Astrocyte (in vitro differentiated cells and primary cell): ENCODE results near the gene CAV1. TPM values are rescaled to one million over a fixed set of nuclear protein-coding genes. Genes with fewer than 3 reads are reported as not detected.
A peak's percentile ranks its signal among the peaks of the same experiment; 100 is the strongest.

Source experiments
- DNase-seq: peaks from one replicate; pipeline ENCODE4 v3.0.0-alpha.2; 2010; ENCODE audit warnings: low read depth
- FAIRE-seq: peaks from 2 replicates; lab custom pipeline; 2011; peaks lifted over from hg19 to GRCh38; lab: Jason Lieb, UNC
- H2AFZ ChIP-seq: 2 replicates; pipeline ENCODE4 v1.6.0; 2012; ENCODE audit warnings: low read depth, low read length, inconsistent platforms
- H3K27ac ChIP-seq: 2 replicates; pipeline ENCODE4 v1.5.1; 2011; ENCODE audit warnings: low read depth, low read length, inconsistent platforms
- H3K27me3 ChIP-seq: 2 replicates; pipeline ENCODE4 v1.6.0; 2011; ENCODE audit warnings: low read length, inconsistent platforms; ENCODE audit not compliant: insufficient read depth
- H3K36me3 ChIP-seq: 2 replicates; pipeline ENCODE4 v1.5.1; 2011; ENCODE audit warnings: low read length, inconsistent platforms; ENCODE audit not compliant: insufficient read depth
- H3K4me1 ChIP-seq: 2 replicates; pipeline ENCODE4 v1.5.1; 2011; ENCODE audit warnings: low read length, inconsistent platforms; ENCODE audit not compliant: insufficient read depth
- H3K4me2 ChIP-seq: 2 replicates; pipeline ENCODE4 v1.6.0; 2012; ENCODE audit warnings: low read length, inconsistent platforms
- H3K4me3 ChIP-seq: 2 replicates; pipeline ENCODE4 v1.5.1; 2011; ENCODE audit warnings: low read depth, mild to moderate bottlenecking, low read length, inconsistent platforms; ENCODE audit not compliant: insufficient read depth
- H3K79me2 ChIP-seq: 2 replicates; pipeline ENCODE4 v1.6.0; 2012; ENCODE audit warnings: mild to moderate bottlenecking, low read length, inconsistent platforms; ENCODE audit not compliant: insufficient read depth
- H3K9ac ChIP-seq: 2 replicates; pipeline ENCODE4 v1.6.0; 2012; ENCODE audit warnings: mild to moderate bottlenecking, low read length, inconsistent platforms
- H3K9me3 ChIP-seq: 2 replicates; pipeline ENCODE4 v1.5.1; 2012; ENCODE audit warnings: low read depth, mild to moderate bottlenecking, low read length, inconsistent platforms; ENCODE audit not compliant: insufficient read depth
- H4K20me1 ChIP-seq: 2 replicates; pipeline ENCODE4 v1.6.0; 2012; ENCODE audit warnings: low read length, inconsistent platforms; ENCODE audit not compliant: insufficient read depth
- H3K27ac Mint-ChIP-seq: one replicate; pipeline ENCODE4 v1.8.0; 2021; ENCODE audit warnings: mild to moderate bottlenecking, mixed read lengths; ENCODE audit not compliant: unreplicated experiment
- H3K27me3 Mint-ChIP-seq: one replicate; pipeline ENCODE4 v1.8.0; 2021; ENCODE audit warnings: low read depth, mixed read lengths; ENCODE audit not compliant: unreplicated experiment
- H3K36me3 Mint-ChIP-seq: one replicate; pipeline ENCODE4 v1.8.0; 2021; ENCODE audit warnings: low read depth, mixed read lengths; ENCODE audit not compliant: unreplicated experiment
- H3K4me1 Mint-ChIP-seq: one replicate; pipeline ENCODE4 v1.8.0; 2021; ENCODE audit warnings: low read depth, mixed read lengths; ENCODE audit not compliant: unreplicated experiment
- H3K4me3 Mint-ChIP-seq: one replicate; pipeline ENCODE4 v1.8.0; 2021; ENCODE audit warnings: mild to moderate bottlenecking, moderate library complexity, mixed read lengths; ENCODE audit not compliant: unreplicated experiment
- H3K9me3 Mint-ChIP-seq: one replicate; pipeline ENCODE4 v1.8.0; 2021; ENCODE audit warnings: mild to moderate bottlenecking, mixed read lengths; ENCODE audit not compliant: unreplicated experiment
- EZH2 ChIP-seq: IDR thresholded peaks from 2 replicates; pipeline ENCODE4 v1.6.1; 2012; ENCODE audit warnings: mild to moderate bottlenecking, low read length, inconsistent platforms; ENCODE audit not compliant: insufficient read depth
- total RNA-seq: library from RNA; stranded (reverse); gene quantifications from 2 replicates; pipeline ENCODE4 v1.2.1, GENCODE V29; 2021
- TF ChIP-seq, protein P1 (sequence below): IDR thresholded peaks from 2 replicates; pipeline ENCODE4 v1.5.1; 2011; ENCODE audit warnings: low read depth, mild to moderate bottlenecking, inconsistent platforms, low read length, moderate library complexity; ENCODE audit not compliant: insufficient read depth

Gene CAV1
- total RNA-seq, 1 donor from 2014 or later, result 472 TPM

GRCh38 chr7:116534790-116535189 lies 10.0 kb downstream of the CAV1 start:
- Mint-ChIP-seq H3K4me1 (peaks cover 30% of the 10 kb centered on the region), H3K4me3 (no peak overlapping the region), H3K36me3 (peaks cover 35% of the 10 kb centered on the region), H3K27ac (peak overlapping the region; percentile 1), H3K9me3 (no peaks in the 10 kb centered on the region), H3K27me3 (no peaks in the 10 kb centered on the region)
- H3K27ac ChIP-seq, result no peak overlapping the region
- FAIRE-seq (no peak), DNase-seq (no peak)
- no peak for TF ChIP-seq EZH2
- TF ChIP-seq, protein P1, sequence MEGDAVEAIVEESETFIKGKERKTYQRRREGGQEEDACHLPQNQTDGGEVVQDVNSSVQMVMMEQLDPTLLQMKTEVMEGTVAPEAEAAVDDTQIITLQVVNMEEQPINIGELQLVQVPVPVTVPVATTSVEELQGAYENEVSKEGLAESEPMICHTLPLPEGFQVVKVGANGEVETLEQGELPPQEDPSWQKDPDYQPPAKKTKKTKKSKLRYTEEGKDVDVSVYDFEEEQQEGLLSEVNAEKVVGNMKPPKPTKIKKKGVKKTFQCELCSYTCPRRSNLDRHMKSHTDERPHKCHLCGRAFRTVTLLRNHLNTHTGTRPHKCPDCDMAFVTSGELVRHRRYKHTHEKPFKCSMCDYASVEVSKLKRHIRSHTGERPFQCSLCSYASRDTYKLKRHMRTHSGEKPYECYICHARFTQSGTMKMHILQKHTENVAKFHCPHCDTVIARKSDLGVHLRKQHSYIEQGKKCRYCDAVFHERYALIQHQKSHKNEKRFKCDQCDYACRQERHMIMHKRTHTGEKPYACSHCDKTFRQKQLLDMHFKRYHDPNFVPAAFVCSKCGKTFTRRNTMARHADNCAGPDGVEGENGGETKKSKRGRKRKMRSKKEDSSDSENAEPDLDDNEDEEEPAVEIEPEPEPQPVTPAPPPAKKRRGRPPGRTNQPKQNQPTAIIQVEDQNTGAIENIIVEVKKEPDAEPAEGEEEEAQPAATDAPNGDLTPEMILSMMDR, result no peak
- no peak overlapping the region for H3K4me2 ChIP-seq
- no peak overlapping the region for H3K4me3 ChIP-seq
- H3K9me3 ChIP-seq, result no peaks in the 10 kb centered on the region
- H4K20me1 ChIP-seq, result peaks cover 56% of the 10 kb centered on the region
- H2AFZ ChIP-seq, result no peak overlapping the region
- no peaks in the 10 kb centered on the region for H3K27me3 ChIP-seq
- peaks cover 57% of the 10 kb centered on the region for H3K36me3 ChIP-seq
- H3K4me1 ChIP-seq, result peaks cover 12% of the 10 kb centered on the region
- H3K79me2 ChIP-seq, result peaks cover 94% of the 10 kb centered on the region
- no peak overlapping the region for H3K9ac ChIP-seq

GRCh38 chr7:116535416-116535815 lies 10.6 kb downstream of the CAV1 start:
- FAIRE-seq (no peak), DNase-seq (no peak)
- no peak for TF ChIP-seq EZH2
- TF ChIP-seq, protein P1, result no peak
- no peak overlapping the region for H3K4me2 ChIP-seq
- H3K36me3 ChIP-seq, result peaks cover 53% of the 10 kb centered on the region
- no peaks in the 10 kb centered on the region for H3K9me3 ChIP-seq
- H2AFZ ChIP-seq, result no peak overlapping the region
- H3K27me3 Mint-ChIP-seq, result no peaks in the 10 kb centered on the region
- H3K4me1 ChIP-seq, result peaks cover 15% of the 10 kb centered on the region
- H3K27ac Mint-ChIP-seq, result peak overlapping the region; percentile 29
- H3K4me1 Mint-ChIP-seq, result peaks cover 30% of the 10 kb centered on the region
- H3K27me3 ChIP-seq, result no peaks in the 10 kb centered on the region
- H3K4me3 Mint-ChIP-seq, result no peak overlapping the region
- no peaks in the 10 kb centered on the region for H3K9me3 Mint-ChIP-seq
- no peak overlapping the region for H3K4me3 ChIP-seq
- H3K27ac ChIP-seq, result no peak overlapping the region
- H3K36me3 Mint-ChIP-seq, result peaks cover 37% of the 10 kb centered on the region
- H4K20me1 ChIP-seq, result peaks cover 57% of the 10 kb centered on the region
- H3K79me2 ChIP-seq, result peaks cover 94% of the 10 kb centered on the region
- H3K9ac ChIP-seq, result no peak overlapping the region

DNA sequence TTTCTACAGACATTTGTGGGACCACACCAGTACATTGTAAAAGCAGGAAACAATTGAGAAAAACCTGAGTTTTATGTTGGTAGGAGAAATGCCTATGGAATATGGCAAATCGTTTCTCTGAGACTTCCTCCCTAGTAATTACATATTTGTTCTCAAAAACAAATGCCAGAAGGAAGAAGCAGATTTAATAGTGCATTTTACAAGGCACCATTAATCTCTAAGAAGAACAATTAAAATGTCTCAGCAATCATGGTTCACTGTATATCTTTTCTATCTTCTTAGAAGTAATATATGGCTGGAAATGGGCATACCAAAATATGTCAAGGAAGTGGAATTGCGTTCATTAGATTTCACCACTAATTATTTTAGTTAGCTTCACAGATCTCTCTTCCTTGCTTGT lies 13.3 kb downstream of the CAV1 start:
- H3K9ac ChIP-seq, result no peak overlapping the region
- FAIRE-seq (no peak), DNase-seq (no peak)
- H3K36me3 ChIP-seq, result peaks cover 39% of the 10 kb centered on the region
- H3K36me3 Mint-ChIP-seq, result peaks cover 46% of the 10 kb centered on the region
- H3K9me3 ChIP-seq, result no peaks in the 10 kb centered on the region
- H3K79me2 ChIP-seq, result peaks cover 92% of the 10 kb centered on the region
- H2AFZ ChIP-seq, result no peak overlapping the region
- no peaks in the 10 kb centered on the region for H3K27me3 Mint-ChIP-seq
- no peak overlapping the region for H3K4me2 ChIP-seq
- no peak overlapping the region for H3K27ac ChIP-seq
- no peak overlapping the region for H3K27ac Mint-ChIP-seq
- H4K20me1 ChIP-seq, result peaks cover 58% of the 10 kb centered on the region
- H3K27me3 ChIP-seq, result no peaks in the 10 kb centered on the region
- H3K4me3 ChIP-seq, result no peak overlapping the region
- H3K4me1 Mint-ChIP-seq, result peaks cover 38% of the 10 kb centered on the region
- no peak for TF ChIP-seq EZH2
- TF ChIP-seq, protein P1, result no peak
- H3K9me3 Mint-ChIP-seq, result no peaks in the 10 kb centered on the region
- peaks cover 33% of the 10 kb centered on the region for H3K4me1 ChIP-seq
- H3K4me3 Mint-ChIP-seq, result no peak overlapping the region
